ENCODE data around the gene C12orf42.

C12orf42 gene

DNA sequence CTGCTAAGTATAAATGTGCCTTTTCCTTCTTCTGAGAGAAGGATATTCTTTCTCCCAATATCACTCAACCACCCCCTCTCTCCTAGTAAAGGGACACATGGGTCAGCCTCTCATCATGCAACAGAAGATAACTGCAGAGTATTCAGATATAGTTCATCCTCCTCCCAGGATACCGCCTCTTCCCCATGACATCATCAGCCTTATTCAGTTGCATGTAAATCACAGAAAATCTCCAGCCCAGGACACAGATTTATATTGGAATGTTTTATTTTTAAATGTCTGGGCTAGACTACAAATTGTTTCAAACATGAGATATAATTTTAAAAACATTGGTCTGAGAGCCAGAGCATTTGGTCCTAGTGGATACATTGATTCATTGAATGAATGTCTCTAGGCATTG lies 178.5 kb downstream of the C12orf42 start:
- no peaks in the 10 kb centered on the region for H3K9me3 ChIP-seq (ENCODE audit: control insufficient read depth, low read length)
- H3K36me3 ChIP-seq (ENCODE audit: control insufficient read depth, insufficient read depth, low read length), result no peaks in the 10 kb centered on the region
- no peaks in the 10 kb centered on the region for H3K4me1 ChIP-seq
- H3K27me3 ChIP-seq (ENCODE audit: control insufficient read depth, insufficient read depth, low read length), result no peaks in the 10 kb centered on the region
- no peak overlapping the region for H2AFZ ChIP-seq
- TF ChIP-seq, protein P1, sequence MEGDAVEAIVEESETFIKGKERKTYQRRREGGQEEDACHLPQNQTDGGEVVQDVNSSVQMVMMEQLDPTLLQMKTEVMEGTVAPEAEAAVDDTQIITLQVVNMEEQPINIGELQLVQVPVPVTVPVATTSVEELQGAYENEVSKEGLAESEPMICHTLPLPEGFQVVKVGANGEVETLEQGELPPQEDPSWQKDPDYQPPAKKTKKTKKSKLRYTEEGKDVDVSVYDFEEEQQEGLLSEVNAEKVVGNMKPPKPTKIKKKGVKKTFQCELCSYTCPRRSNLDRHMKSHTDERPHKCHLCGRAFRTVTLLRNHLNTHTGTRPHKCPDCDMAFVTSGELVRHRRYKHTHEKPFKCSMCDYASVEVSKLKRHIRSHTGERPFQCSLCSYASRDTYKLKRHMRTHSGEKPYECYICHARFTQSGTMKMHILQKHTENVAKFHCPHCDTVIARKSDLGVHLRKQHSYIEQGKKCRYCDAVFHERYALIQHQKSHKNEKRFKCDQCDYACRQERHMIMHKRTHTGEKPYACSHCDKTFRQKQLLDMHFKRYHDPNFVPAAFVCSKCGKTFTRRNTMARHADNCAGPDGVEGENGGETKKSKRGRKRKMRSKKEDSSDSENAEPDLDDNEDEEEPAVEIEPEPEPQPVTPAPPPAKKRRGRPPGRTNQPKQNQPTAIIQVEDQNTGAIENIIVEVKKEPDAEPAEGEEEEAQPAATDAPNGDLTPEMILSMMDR (IDR thresholded peaks at IDR 0.05), result no peak
- H3K4me3 ChIP-seq (ENCODE audit: low read depth, low read length), result no peak overlapping the region
- H3K9ac ChIP-seq, result no peak overlapping the region
- H3K27ac ChIP-seq, result no peak overlapping the region
- no peak overlapping the region for H3K4me2 ChIP-seq (ENCODE audit: low read length)
- H3K79me2 ChIP-seq, result no peaks in the 10 kb centered on the region

DNA sequence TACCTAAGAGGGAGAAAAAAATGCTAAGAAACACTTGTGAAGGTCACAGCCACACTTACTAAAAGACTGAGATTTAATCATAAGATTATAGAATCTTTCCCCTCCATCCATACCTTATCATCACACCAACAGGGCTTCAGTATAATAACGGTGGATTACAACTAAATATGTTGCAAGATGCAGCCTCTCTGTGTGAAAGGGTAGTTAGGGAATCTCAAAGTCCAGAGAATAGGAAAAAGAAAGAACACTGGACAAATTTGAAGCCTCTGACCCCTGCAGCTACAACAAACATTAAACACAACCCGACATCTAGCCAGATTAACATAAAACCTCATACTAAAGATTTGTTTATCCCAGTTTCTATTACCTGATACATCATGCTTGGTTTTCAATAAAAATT lies 181.0 kb downstream of the C12orf42 start:
- H3K4me2 ChIP-seq (ENCODE audit: low read length), result no peak overlapping the region
- H3K79me2 ChIP-seq, result no peaks in the 10 kb centered on the region
- no peak overlapping the region for H2AFZ ChIP-seq
- H3K4me3 ChIP-seq (ENCODE audit: low read depth, low read length), result no peak overlapping the region
- no peaks in the 10 kb centered on the region for H3K36me3 ChIP-seq (ENCODE audit: control insufficient read depth, insufficient read depth, low read length)
- no peak overlapping the region for H3K9ac ChIP-seq
- no peaks in the 10 kb centered on the region for H3K9me3 ChIP-seq (ENCODE audit: control insufficient read depth, low read length)
- no peaks in the 10 kb centered on the region for H3K27me3 ChIP-seq (ENCODE audit: control insufficient read depth, insufficient read depth, low read length)
- H3K4me1 ChIP-seq, result no peaks in the 10 kb centered on the region
- TF ChIP-seq, protein P1 (IDR thresholded peaks at IDR 0.05), result no peak
- no peak overlapping the region for H3K27ac ChIP-seq

DNA sequence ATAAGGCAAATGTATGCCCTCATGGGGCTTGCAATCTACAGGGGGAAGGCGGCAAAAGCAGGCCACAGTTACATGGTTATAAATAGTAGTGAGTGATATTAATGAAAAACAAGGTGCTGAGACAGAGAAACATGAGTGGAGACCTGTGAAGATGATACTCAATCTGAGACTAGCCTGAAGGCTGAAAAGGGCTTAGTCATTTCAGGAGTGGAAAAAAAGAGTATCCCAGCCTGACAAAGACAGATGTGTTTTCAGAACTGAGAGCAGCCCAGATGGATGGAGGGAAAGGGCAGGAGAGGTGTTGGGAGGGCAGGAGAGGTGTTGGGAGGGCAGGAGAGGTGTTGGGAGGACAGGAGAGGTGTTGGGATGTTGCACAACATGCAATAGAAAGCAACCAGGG lies 181.9 kb downstream of the C12orf42 start:
- TF ChIP-seq, protein P1 (IDR thresholded peaks at IDR 0.05), result no peak
- Histone ChIP-seq H3K9ac (no peak overlapping the region), H3K36me3 (ENCODE audit: control insufficient read depth, insufficient read depth, low read length) (no peaks in the 10 kb centered on the region), H3K4me3 (ENCODE audit: low read depth, low read length) (no peak overlapping the region), H3K4me2 (ENCODE audit: low read length) (no peak overlapping the region), H3K27me3 (ENCODE audit: control insufficient read depth, insufficient read depth, low read length) (no peaks in the 10 kb centered on the region), H3K27ac (no peak overlapping the region), H3K9me3 (ENCODE audit: control insufficient read depth, low read length) (no peaks in the 10 kb centered on the region), H2AFZ (no peak overlapping the region), H3K79me2 (no peaks in the 10 kb centered on the region), H3K4me1 (no peaks in the 10 kb centered on the region)

DNA sequence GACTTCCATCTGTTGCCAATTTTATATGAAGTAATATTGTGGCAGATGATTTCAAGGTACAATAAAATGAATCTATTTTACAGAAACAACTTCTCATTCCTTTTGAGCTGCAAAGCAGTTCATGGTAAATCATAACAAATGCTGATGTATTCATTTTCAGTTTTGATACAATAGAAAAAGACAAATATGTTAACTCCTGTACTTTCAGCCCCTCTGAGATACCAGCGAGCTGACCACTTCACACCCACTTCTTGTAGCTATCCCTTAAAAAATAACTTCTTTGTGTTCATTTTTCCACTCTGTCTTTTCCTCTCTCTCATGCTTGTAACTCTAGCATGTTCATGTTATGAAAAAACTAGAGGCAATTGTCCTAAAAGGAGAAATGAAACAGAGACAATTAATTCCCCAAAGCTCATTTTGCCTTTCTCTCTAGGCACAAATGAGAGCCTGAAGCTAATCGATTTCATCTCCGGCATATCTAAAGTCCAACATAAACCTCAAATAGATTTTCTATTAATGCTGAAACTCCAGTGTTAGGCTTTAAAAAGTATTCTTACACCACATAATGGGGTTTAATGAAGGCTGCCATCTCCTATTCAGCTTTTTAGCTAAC lies 182.9 kb downstream of the C12orf42 start:
- H3K79me2 ChIP-seq, result no peaks in the 10 kb centered on the region
- no peak overlapping the region for H3K4me2 ChIP-seq (ENCODE audit: low read length)
- H3K27me3 ChIP-seq (ENCODE audit: control insufficient read depth, insufficient read depth, low read length), result no peaks in the 10 kb centered on the region
- H3K4me1 ChIP-seq, result no peaks in the 10 kb centered on the region
- H3K9me3 ChIP-seq (ENCODE audit: control insufficient read depth, low read length), result no peaks in the 10 kb centered on the region
- H3K4me3 ChIP-seq (ENCODE audit: low read depth, low read length), result no peak overlapping the region
- H3K9ac ChIP-seq, result no peak overlapping the region
- H3K27ac ChIP-seq, result no peak overlapping the region
- H2AFZ ChIP-seq, result no peak overlapping the region
- H3K36me3 ChIP-seq (ENCODE audit: control insufficient read depth, insufficient read depth, low read length), result no peaks in the 10 kb centered on the region
- TF ChIP-seq, protein P1 (IDR thresholded peaks at IDR 0.05), result no peak

DNA sequence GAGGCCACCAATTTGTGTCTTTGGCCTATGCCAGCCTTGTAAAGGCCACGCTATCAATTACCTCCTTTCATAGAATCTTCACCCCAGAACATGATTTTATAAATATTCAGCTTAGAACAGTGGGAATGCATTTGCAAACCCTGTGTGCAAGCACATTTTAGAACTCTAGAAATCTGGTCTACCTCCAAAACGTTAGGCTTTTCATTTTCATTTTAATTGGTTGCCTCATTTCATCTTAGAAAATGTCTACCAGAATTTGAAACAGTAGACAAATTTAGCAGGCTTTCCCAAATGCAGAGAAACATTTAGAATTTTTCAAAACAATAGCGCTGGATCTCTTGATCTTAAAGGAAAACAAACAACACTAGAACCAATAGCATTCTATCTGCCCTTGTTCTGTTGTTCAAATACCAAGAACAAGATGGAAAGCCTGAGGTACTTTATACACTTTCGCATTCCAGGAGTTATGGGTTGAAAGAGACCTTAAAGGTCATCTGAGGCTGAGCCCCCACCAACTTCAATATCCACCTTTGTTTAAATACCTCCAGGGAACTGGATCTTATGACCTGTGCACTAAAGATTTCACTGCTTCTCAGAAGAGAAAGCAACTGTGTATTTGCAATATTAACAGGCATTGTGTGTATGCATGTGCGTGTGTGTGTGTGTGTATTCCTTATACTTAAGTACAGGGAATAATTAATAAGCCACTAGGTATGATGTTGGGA lies 185.1 kb downstream of the C12orf42 start:
- Histone ChIP-seq H3K9ac (no peak overlapping the region), H3K4me2 (ENCODE audit: low read length) (no peak overlapping the region), H3K4me1 (no peaks in the 10 kb centered on the region), H3K4me3 (ENCODE audit: low read depth, low read length) (no peak overlapping the region), H3K27ac (no peak overlapping the region), H2AFZ (no peak overlapping the region), H3K36me3 (ENCODE audit: control insufficient read depth, insufficient read depth, low read length) (no peaks in the 10 kb centered on the region), H3K79me2 (no peaks in the 10 kb centered on the region), H3K9me3 (ENCODE audit: control insufficient read depth, low read length) (no peaks in the 10 kb centered on the region), H3K27me3 (ENCODE audit: control insufficient read depth, insufficient read depth, low read length) (no peaks in the 10 kb centered on the region)
- TF ChIP-seq, protein P1 (IDR thresholded peaks at IDR 0.05), result no peak

Measured in parathyroid adenoma (tissue), 2 donors.